Astrocyte (in vitro differentiated cells and primary cell): ENCODE results near the gene MAPKAP1. TPM values are rescaled to one million over a fixed set of nuclear protein-coding genes. Genes with fewer than 3 reads are reported as not detected.

Experiments used
- DNase-seq: peaks from one replicate; pipeline ENCODE4 v3.0.0-alpha.2; 2010; ENCODE audit warnings: low read depth
- FAIRE-seq: peaks from 2 replicates; lab custom pipeline; 2011; peaks lifted over from hg19 to GRCh38; lab: Jason Lieb, UNC
- H2AFZ ChIP-seq: 2 replicates; pipeline ENCODE4 v1.6.0; 2012; ENCODE audit warnings: low read depth, low read length, inconsistent platforms
- H3K27ac ChIP-seq: 2 replicates; pipeline ENCODE4 v1.5.1; 2011; ENCODE audit warnings: low read depth, low read length, inconsistent platforms
- H3K27me3 ChIP-seq: 2 replicates; pipeline ENCODE4 v1.6.0; 2011; ENCODE audit warnings: low read length, inconsistent platforms; ENCODE audit not compliant: insufficient read depth
- H3K36me3 ChIP-seq: 2 replicates; pipeline ENCODE4 v1.5.1; 2011; ENCODE audit warnings: low read length, inconsistent platforms; ENCODE audit not compliant: insufficient read depth
- H3K4me1 ChIP-seq: 2 replicates; pipeline ENCODE4 v1.5.1; 2011; ENCODE audit warnings: low read length, inconsistent platforms; ENCODE audit not compliant: insufficient read depth
- H3K4me2 ChIP-seq: 2 replicates; pipeline ENCODE4 v1.6.0; 2012; ENCODE audit warnings: low read length, inconsistent platforms
- H3K4me3 ChIP-seq: 2 replicates; pipeline ENCODE4 v1.5.1; 2011; ENCODE audit warnings: low read depth, mild to moderate bottlenecking, low read length, inconsistent platforms; ENCODE audit not compliant: insufficient read depth
- H3K79me2 ChIP-seq: 2 replicates; pipeline ENCODE4 v1.6.0; 2012; ENCODE audit warnings: mild to moderate bottlenecking, low read length, inconsistent platforms; ENCODE audit not compliant: insufficient read depth
- H3K9ac ChIP-seq: 2 replicates; pipeline ENCODE4 v1.6.0; 2012; ENCODE audit warnings: mild to moderate bottlenecking, low read length, inconsistent platforms
- H3K9me3 ChIP-seq: 2 replicates; pipeline ENCODE4 v1.5.1; 2012; ENCODE audit warnings: low read depth, mild to moderate bottlenecking, low read length, inconsistent platforms; ENCODE audit not compliant: insufficient read depth
- H4K20me1 ChIP-seq: 2 replicates; pipeline ENCODE4 v1.6.0; 2012; ENCODE audit warnings: low read length, inconsistent platforms; ENCODE audit not compliant: insufficient read depth
- H3K27ac Mint-ChIP-seq: one replicate; pipeline ENCODE4 v1.8.0; 2021; ENCODE audit warnings: mild to moderate bottlenecking, mixed read lengths; ENCODE audit not compliant: unreplicated experiment
- H3K27me3 Mint-ChIP-seq: one replicate; pipeline ENCODE4 v1.8.0; 2021; ENCODE audit warnings: low read depth, mixed read lengths; ENCODE audit not compliant: unreplicated experiment
- H3K36me3 Mint-ChIP-seq: one replicate; pipeline ENCODE4 v1.8.0; 2021; ENCODE audit warnings: low read depth, mixed read lengths; ENCODE audit not compliant: unreplicated experiment
- H3K4me1 Mint-ChIP-seq: one replicate; pipeline ENCODE4 v1.8.0; 2021; ENCODE audit warnings: low read depth, mixed read lengths; ENCODE audit not compliant: unreplicated experiment
- H3K4me3 Mint-ChIP-seq: one replicate; pipeline ENCODE4 v1.8.0; 2021; ENCODE audit warnings: mild to moderate bottlenecking, moderate library complexity, mixed read lengths; ENCODE audit not compliant: unreplicated experiment
- H3K9me3 Mint-ChIP-seq: one replicate; pipeline ENCODE4 v1.8.0; 2021; ENCODE audit warnings: mild to moderate bottlenecking, mixed read lengths; ENCODE audit not compliant: unreplicated experiment
- EZH2 ChIP-seq: IDR thresholded peaks from 2 replicates; pipeline ENCODE4 v1.6.1; 2012; ENCODE audit warnings: mild to moderate bottlenecking, low read length, inconsistent platforms; ENCODE audit not compliant: insufficient read depth
- total RNA-seq: library from RNA; stranded (reverse); gene quantifications from 2 replicates; pipeline ENCODE4 v1.2.1, GENCODE V29; 2021
- TF ChIP-seq, protein P1 (sequence below): IDR thresholded peaks from 2 replicates; pipeline ENCODE4 v1.5.1; 2011; ENCODE audit warnings: low read depth, mild to moderate bottlenecking, inconsistent platforms, low read length, moderate library complexity; ENCODE audit not compliant: insufficient read depth

The MAPKAP1 gene
- total RNA-seq, 1 donor from 2014 or later: 109 TPM

- peaks cover 35% of the 10 kb centered on the region for H3K4me1 Mint-ChIP-seq
- H3K27ac Mint-ChIP-seq: peak overlapping the region; percentile 2
- H3K79me2 ChIP-seq: peaks cover 77% of the 10 kb centered on the region
- peaks cover 4% of the 10 kb centered on the region for H4K20me1 ChIP-seq
- FAIRE-seq (no peak), DNase-seq (no peak)
- H3K4me3 ChIP-seq: no peak overlapping the region
- H3K9me3 Mint-ChIP-seq: no peaks in the 10 kb centered on the region
- TF ChIP-seq, protein P1, sequence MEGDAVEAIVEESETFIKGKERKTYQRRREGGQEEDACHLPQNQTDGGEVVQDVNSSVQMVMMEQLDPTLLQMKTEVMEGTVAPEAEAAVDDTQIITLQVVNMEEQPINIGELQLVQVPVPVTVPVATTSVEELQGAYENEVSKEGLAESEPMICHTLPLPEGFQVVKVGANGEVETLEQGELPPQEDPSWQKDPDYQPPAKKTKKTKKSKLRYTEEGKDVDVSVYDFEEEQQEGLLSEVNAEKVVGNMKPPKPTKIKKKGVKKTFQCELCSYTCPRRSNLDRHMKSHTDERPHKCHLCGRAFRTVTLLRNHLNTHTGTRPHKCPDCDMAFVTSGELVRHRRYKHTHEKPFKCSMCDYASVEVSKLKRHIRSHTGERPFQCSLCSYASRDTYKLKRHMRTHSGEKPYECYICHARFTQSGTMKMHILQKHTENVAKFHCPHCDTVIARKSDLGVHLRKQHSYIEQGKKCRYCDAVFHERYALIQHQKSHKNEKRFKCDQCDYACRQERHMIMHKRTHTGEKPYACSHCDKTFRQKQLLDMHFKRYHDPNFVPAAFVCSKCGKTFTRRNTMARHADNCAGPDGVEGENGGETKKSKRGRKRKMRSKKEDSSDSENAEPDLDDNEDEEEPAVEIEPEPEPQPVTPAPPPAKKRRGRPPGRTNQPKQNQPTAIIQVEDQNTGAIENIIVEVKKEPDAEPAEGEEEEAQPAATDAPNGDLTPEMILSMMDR: no peak
- TF ChIP-seq EZH2: no peak
- H3K27ac ChIP-seq: no peak overlapping the region
- H3K27me3 ChIP-seq: no peaks in the 10 kb centered on the region
- H3K36me3 ChIP-seq: no peaks in the 10 kb centered on the region
- H3K4me2 ChIP-seq: no peak overlapping the region
- H3K9me3 ChIP-seq: no peaks in the 10 kb centered on the region
- H3K27me3 Mint-ChIP-seq: no peaks in the 10 kb centered on the region
- H3K36me3 Mint-ChIP-seq: peaks cover 10% of the 10 kb centered on the region
- H3K9ac ChIP-seq: no peak overlapping the region
- H2AFZ ChIP-seq: no peak overlapping the region
- peaks cover 13% of the 10 kb centered on the region for H3K4me1 ChIP-seq
- no peak overlapping the region for H3K4me3 Mint-ChIP-seq
Measured at GRCh38 chr9:125680445-125680844, 26.6 kb downstream of the MAPKAP1 start.

- H3K79me2 ChIP-seq: peaks cover 69% of the 10 kb centered on the region
- no peaks in the 10 kb centered on the region for H3K27me3 ChIP-seq
- Mint-ChIP-seq H3K27ac (no peak overlapping the region), H3K4me3 (no peak overlapping the region), H3K36me3 (peaks cover 6% of the 10 kb centered on the region), H3K4me1 (peaks cover 43% of the 10 kb centered on the region), H3K27me3 (no peaks in the 10 kb centered on the region), H3K9me3 (no peaks in the 10 kb centered on the region)
- H3K9me3 ChIP-seq: no peaks in the 10 kb centered on the region
- peaks cover 21% of the 10 kb centered on the region for H3K4me1 ChIP-seq
- H3K36me3 ChIP-seq: no peaks in the 10 kb centered on the region
- peaks cover 4% of the 10 kb centered on the region for H4K20me1 ChIP-seq
- FAIRE-seq: no peak
- TF ChIP-seq EZH2: no peak
- TF ChIP-seq, protein P1: no peak
- no peak overlapping the region for H3K9ac ChIP-seq
- DNase-seq: no peak
- no peak overlapping the region for H3K4me2 ChIP-seq
- H2AFZ ChIP-seq: no peak overlapping the region
- H3K27ac ChIP-seq: no peak overlapping the region
- no peak overlapping the region for H3K4me3 ChIP-seq
Measured at GRCh38 chr9:125679597-125680189, 27.3 kb downstream of the MAPKAP1 start.
